Lower leg skin (tissue), 4 donors: ENCODE data around the gene ZNF236. TPM values are rescaled to one million over a fixed set of nuclear protein-coding genes. Genes with fewer than 3 reads are reported as not detected.

ENCODE experiments used
- DNase-seq, 2 donors: peaks; one replicate each; pipeline ENCODE4 v3.0.0-alpha.2; 2019; ENCODE audit warnings: low spot score in 2 of 2
- H3K4me3 ChIP-seq: fragments of 200-600 bp; sonication (generic); 2 replicates; pipeline ENCODE4 v1.5.1; 2017; ENCODE audit warnings: mild to moderate bottlenecking, low read depth; ENCODE audit not compliant: poor library complexity, severe bottlenecking
- CTCF ChIP-seq, 3 donors: fragments of 450-650 bp; IDR thresholded peaks; one replicate each; pipeline ENCODE4 v1.5.1; 2016; ENCODE audit warnings: antibody characterized with exemption in 3 of 3, mild to moderate bottlenecking in 3 of 3, moderate library complexity in 2 of 3
- POLR2A ChIP-seq, 2 donors: fragments of 450-650 bp; IDR thresholded peaks; one replicate each; pipeline ENCODE4 v1.6.1; 2016 to 2017; ENCODE audit warnings: antibody characterized with exemption in 2 of 2, mild to moderate bottlenecking in 1 of 2, moderate library complexity in 1 of 2
- WGBS, 2 donors: methylation state at CpG; one replicate each; pipeline ENCODE4 v1.1.5; 2018; 5-methylcytosine and 5-hydroxymethylcytosine counted together
- intact Hi-C: fragments of 100-400 bp; cut with DNase I; formaldehyde crosslinking; loops from one replicate; pipeline ENCODE4 v1.15.0; 2023; ENCODE audit warnings: low total_unique reads
- total RNA-seq, 4 donors: library from RNA; depleted of rRNA; stranded (reverse); fragments of >200 nt; gene quantifications; one replicate each; pipeline ENCODE4 v1.1.0, GENCODE V29; 2016

ZNF236 gene
- total RNA-seq, 4 donors from 2014 or later: 8.9 to 15.2 (median 11.8) TPM

DNA sequence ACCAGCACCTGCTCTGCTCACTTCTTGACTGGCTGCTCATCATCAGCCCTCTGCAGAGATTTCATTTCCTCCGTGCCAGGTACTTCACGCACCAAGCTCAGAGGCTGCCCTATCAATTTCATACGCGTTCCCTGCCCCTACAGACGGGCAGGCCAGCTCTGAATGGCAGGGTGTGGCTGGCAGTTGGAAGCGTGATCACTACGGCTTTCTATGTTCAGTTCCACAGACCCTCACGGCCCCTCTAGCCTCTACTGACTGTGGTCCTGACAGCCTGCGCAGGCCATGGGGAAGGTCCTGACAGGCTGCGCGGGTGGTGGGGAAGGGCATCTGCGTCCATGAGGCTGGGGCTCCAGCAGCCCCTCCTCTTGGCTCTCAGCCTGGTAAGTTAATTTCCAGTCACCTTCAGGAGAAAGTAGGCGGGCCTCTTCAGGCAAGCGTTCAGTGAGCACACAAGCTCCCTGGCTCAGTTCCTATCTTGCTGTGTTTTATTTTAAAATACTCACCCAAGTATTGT is 154.8 kb downstream of the ZNF236 start:
- peak in 1 of 2 donors; percentile 57 for DNase-seq
- intact Hi-C loops: no loop called here
- WGBS, 2 donors: 50 to 60% methylated on average over 14 of the region's 14 CpGs
- TF ChIP-seq POLR2A (IDR thresholded peaks at IDR 0.05): no peak
- TF ChIP-seq CTCF (IDR thresholded peaks at IDR 0.05): no peak
- no peak overlapping the region for H3K4me3 ChIP-seq

DNA sequence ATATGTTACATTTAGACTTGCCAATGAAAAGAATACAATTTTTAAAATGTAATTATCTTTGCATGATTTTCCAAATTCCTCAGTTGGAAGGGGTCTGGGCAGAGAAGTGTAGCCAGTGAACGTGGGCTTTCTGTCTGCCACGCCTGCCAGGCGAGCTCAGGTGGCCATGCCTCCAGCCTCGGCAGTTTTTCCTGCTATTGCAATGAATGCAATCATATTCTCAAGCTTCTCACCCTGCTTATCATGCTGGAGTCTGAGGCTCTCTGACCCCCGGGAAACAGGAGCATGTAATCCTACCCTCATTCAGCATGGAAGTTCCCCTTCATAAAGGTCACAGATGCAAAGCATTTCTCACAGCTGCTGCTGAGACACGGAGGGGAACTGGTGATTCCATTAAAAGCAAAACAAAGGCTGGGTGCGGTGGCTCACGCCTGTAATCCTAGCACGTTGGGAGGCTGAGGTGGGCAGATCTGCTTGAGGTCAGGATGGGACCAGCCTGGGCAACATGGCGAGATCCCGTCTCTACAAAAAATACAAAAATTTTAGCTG is 155.4 kb downstream of the ZNF236 start:
- TF ChIP-seq CTCF (IDR thresholded peaks at IDR 0.05) (no peak), POLR2A (IDR thresholded peaks at IDR 0.05) (no peak)
- DNase-seq: peak in 1 of 2 donors; percentile 76
- intact Hi-C loops: no loop called here
- no peak overlapping the region for H3K4me3 ChIP-seq
- WGBS, 2 donors: 56 to 65% methylated on average over 11 of the region's 11 CpGs

- 90 to 97% methylated on average over 14 of the region's 14 CpGs for WGBS, 2 donors
- no peak overlapping the region for H3K4me3 ChIP-seq
- DNase-seq: no peak
- TF ChIP-seq POLR2A (IDR thresholded peaks at IDR 0.05): no peak
- intact Hi-C loops: no loop called here
Observed at GRCh38 chr18:76978616-76979015, 156.3 kb downstream of the ZNF236 start.

DNA sequence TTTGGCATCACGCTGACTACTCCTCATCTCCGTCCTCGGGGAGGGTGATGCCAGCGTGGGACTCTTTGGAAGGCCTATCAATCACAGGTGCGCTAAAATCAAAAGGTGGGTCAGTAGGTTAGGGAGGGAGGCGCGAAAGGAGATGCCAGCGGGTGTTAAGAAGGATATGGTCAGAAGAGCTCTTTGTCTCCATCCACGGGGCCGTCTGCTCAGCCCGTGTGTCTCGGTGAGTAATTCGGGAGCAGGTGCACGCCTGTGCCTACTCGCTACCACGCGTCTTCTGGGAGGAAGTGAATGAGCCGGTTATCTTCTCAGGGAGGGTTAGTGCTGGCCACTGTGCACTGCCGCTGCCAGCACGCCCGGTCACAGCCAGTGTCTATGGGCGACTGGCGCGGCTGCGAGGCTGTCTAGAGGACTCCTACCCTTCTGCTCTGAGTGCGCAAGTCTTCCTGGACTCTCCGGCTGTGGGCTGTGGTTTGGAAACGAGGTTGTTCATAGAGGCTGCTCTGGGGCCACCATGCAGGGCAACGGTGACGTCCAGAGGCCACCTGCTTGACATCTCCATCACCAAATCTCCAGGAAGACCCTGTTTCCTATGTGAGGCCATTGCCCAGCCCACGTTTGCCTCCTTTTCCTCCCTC is 156.9 kb downstream of the ZNF236 start:
- WGBS, 2 donors: 93 to 94% methylated on average over 25 to 27 of the region's 31 CpGs
- no peak for TF ChIP-seq POLR2A (IDR thresholded peaks at IDR 0.05)
- TF ChIP-seq CTCF (IDR thresholded peaks at IDR 0.05): no peak
- intact Hi-C loops: no loop called here
- H3K4me3 ChIP-seq: no peak overlapping the region
- DNase-seq: peak in 1 of 2 donors; percentile 60

DNA sequence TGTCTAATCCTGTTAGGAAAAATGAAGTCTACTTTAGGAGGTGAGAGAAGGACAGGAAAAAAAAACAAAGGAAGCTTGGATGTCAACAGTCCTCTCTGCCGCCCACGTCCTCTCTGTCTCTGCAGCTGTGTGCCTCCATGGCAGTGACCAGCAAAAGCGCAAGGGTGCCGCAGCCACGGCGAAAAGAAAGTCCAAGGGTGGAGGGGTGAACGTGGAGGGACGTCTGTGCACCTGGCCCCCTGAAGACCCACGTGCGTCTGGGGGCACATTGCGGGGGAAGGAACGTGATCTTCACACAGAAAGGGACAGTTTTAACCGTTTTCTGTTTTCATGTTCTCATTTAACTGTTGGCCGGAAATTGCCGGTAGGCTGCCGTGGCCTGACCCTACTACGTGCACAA is 157.5 kb downstream of the ZNF236 start:
- 86 to 91% methylated on average over 17 of the region's 17 CpGs for WGBS, 2 donors
- H3K4me3 ChIP-seq: no peak overlapping the region
- intact Hi-C loops: loop anchor here (10.0 kb wide), 1 partner anchor 175 kb away; no protein-coding TSS in a partner anchor
- TF ChIP-seq POLR2A (IDR thresholded peaks at IDR 0.05): no peak
- no peak for TF ChIP-seq CTCF (IDR thresholded peaks at IDR 0.05)
- peak in 1 of 2 donors; percentile 79 for DNase-seq

DNA sequence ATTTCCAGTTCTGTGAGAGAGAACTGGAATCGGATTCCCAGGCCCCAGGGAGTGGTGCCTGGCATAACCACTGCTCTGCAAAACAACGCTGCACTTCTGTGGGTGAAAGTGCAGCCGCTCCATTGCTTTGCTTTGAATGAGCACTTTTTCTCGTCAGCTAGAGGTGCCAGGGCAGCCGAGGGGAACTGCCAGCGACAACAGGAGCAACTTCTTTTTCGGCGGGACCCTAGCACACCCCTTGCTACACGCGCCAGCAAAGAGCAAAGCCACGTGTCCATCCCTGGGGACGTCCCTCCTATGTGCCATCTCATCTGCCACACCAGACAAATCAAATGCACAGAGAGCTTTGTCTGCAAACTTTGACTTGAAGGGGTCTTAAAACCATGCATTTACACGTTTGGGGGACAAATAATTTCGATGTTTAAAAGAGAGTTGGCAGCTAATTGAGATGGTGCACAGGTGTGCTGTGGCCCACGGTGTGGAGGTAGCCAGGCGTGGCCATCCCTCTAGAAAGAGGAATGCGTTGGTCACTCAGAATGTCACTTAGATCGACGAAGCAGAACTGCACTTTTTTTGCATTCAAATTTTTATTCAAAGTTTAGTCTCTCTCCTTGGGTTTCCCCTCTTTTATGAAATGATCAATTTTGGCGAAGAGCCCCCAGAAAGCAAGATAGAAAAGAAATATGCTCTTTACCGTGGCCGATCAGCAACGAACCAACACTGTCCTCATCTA is 158.5 kb downstream of the ZNF236 start:
- WGBS, 2 donors: 81 to 83% methylated on average over 23 of the region's 23 CpGs
- TF ChIP-seq CTCF (IDR thresholded peaks at IDR 0.05) (no peak), POLR2A (IDR thresholded peaks at IDR 0.05) (no peak)
- no peak overlapping the region for H3K4me3 ChIP-seq
- peak in 1 of 2 donors; percentile 46 for DNase-seq
- intact Hi-C loops: loop anchor here (10.0 kb wide), 1 partner anchor 176 kb away; no protein-coding TSS in a partner anchor
